HCT116 (cell line): ENCODE results near the gene HOXB9. TPM values are rescaled to one million over a fixed set of nuclear protein-coding genes. Genes with fewer than 3 reads are reported as not detected.

Experiments
- ATAC-seq: fragments of 200-7000 bp; cut with Tn5 transposase; 2 replicates; pipeline ENCODE4 v1.9.1; 2020; ENCODE audit warnings: mild to moderate bottlenecking, moderate library complexity
- BruUV-seq: library from RNA; stranded (reverse); fragments of 400-500 nt; replicated peaks from 2 replicates; lab custom pipeline; 2021; lab: Mats Ljungman, UMichigan
- CTCF ChIA-PET: fragments of 300-600 bp; sonication (Branson Sonifier 250); formaldehyde crosslinking; loops from one replicate; lab custom pipeline; 2021; ENCODE audit warnings: antibody characterized with exemption; lab: Charles Lee
- POLR2A ChIA-PET: fragments of 300-600, 350-600 bp; sonication (Branson Sonifier 250); formaldehyde crosslinking; loops from one replicate; lab custom pipeline; 2021; ENCODE audit warnings: antibody characterized with exemption; lab: Charles Lee
- RAD21 ChIA-PET, 2 experiments: fragments of 300-600 bp; sonication (Branson Sonifier 250); formaldehyde crosslinking; loops; one replicate each; lab custom pipeline; 2023; ENCODE audit warnings: low total read pairs in 2 of 2; ENCODE audit not compliant: uncharacterized antibody in 2 of 2, unreplicated experiment in 2 of 2, low non-redundant PET in 1 of 2; lab: Charles Lee
- DNase-seq: peaks from one replicate; pipeline ENCODE4 v3.0.0-alpha.2; 2010; ENCODE audit warnings: low read depth, low spot score
- H2AFZ ChIP-seq: fragments of 200-600 bp; shearing (Covaris generic), sonication (generic); 2 replicates; pipeline ENCODE4 v1.6.1; 2017; ENCODE audit warnings: low read depth, mixed run types, mixed read lengths, antibody characterized with exemption, low read length; ENCODE audit not compliant: poor library complexity, severe bottlenecking
- H3K27ac ChIP-seq: 2 replicates; pipeline ENCODE4 v1.5.1; 2012; ENCODE audit warnings: low read depth, low read length
- H3K27me3 ChIP-seq: fragments of 200-600 bp; sonication (generic); 2 replicates; pipeline ENCODE4 v1.6.1; 2016; ENCODE audit warnings: mixed run types, low read length, mixed read lengths; ENCODE audit not compliant: insufficient read depth
- H3K36me3 ChIP-seq, 2 experiments: fragments of 200-500 bp in 1 of 2; fragments of 200-600 bp in 1 of 2; sonication (Bioruptor generic) in 1 of 2; sonication (generic) in 1 of 2; 2 replicates each; pipeline versions ENCODE4 v1.5.1 to v1.6.1; 2014 to 2016; ENCODE audit warnings: low read length in 2 of 2, inconsistent platforms in 1 of 2, mixed read lengths in 1 of 2, mixed run types in 1 of 2; ENCODE audit not compliant: insufficient read depth in 2 of 2, control insufficient read depth in 1 of 2
- H3K4me1 ChIP-seq, 2 experiments: fragments of 200-600 bp in 1 of 2; sonication (generic) in 1 of 2; 2 replicates each; pipeline versions ENCODE4 v1.5.1 to v1.6.1; 2012 to 2017; ENCODE audit warnings: low read length in 2 of 2, inconsistent platforms in 1 of 2, mild to moderate bottlenecking in 1 of 2, mixed read lengths in 1 of 2, mixed run types in 1 of 2, moderate library complexity in 1 of 2; ENCODE audit not compliant: insufficient read depth in 2 of 2, control insufficient read depth in 1 of 2
- H3K4me2 ChIP-seq: fragments of 200-600 bp; sonication (generic); 2 replicates; pipeline ENCODE4 v1.6.1; 2017; ENCODE audit warnings: mixed run types, low read length, mixed read lengths
- H3K4me3 ChIP-seq, 2 experiments: fragments of 200-600 bp in 1 of 2; sonication (generic) in 1 of 2; replicated peaks in 1 of 2; 2 replicates each; pipeline ENCODE4 v1.5.1; 2011 to 2016; ENCODE audit warnings: low read length in 2 of 2, control low read depth in 1 of 2, low read depth in 1 of 2, mild to moderate bottlenecking in 1 of 2, mixed read lengths in 1 of 2, mixed run types in 1 of 2
- H3K79me2 ChIP-seq: fragments of 200-600 bp; sonication (generic); 2 replicates; pipeline ENCODE4 v1.6.1; 2017; ENCODE audit warnings: mild to moderate bottlenecking, mixed run types, low read length, moderate library complexity, mixed read lengths; ENCODE audit not compliant: insufficient read depth
- H3K9ac ChIP-seq: fragments of 200-600 bp; sonication (generic); 2 replicates; pipeline ENCODE4 v1.6.1; 2016; ENCODE audit warnings: low read length, mixed read lengths
- H3K9me2 ChIP-seq: fragments of 200-600 bp; sonication (generic), shearing (Covaris generic); 2 replicates; pipeline ENCODE4 v1.6.1; 2017; ENCODE audit warnings: mixed run types, mild to moderate bottlenecking, moderate library complexity; ENCODE audit not compliant: insufficient read depth
- H3K9me3 ChIP-seq, 2 experiments: fragments of 200-500 bp in 1 of 2; fragments of 200-600 bp in 1 of 2; sonication (Bioruptor generic) in 1 of 2; sonication (generic) in 1 of 2; 2 replicates each; pipeline ENCODE4 v1.6.1; 2014 to 2017; ENCODE audit warnings: low read length in 2 of 2, mixed read lengths in 2 of 2, inconsistent platforms in 1 of 2, low read depth in 1 of 2, mild to moderate bottlenecking in 1 of 2, mixed run types in 1 of 2, moderate library complexity in 1 of 2; ENCODE audit not compliant: control insufficient read depth in 1 of 2, insufficient read depth in 1 of 2
- H4K20me1 ChIP-seq: fragments of 200-600 bp; sonication (generic), shearing (Covaris generic); 2 replicates; pipeline ENCODE4 v1.6.1; 2017; ENCODE audit warnings: mixed run types, mild to moderate bottlenecking, moderate library complexity; ENCODE audit not compliant: insufficient read depth
- CEBPB ChIP-seq: IDR thresholded peaks from 2 replicates; pipeline ENCODE4 v1.6.1; 2012; ENCODE audit warnings: low read depth
- CTCF ChIP-seq, 3 experiments: fragments of 200-600 bp in 1 of 3; sonication (generic) in 1 of 3; IDR thresholded peaks in 2 of 3; conservative IDR thresholded peaks in 1 of 3; 2 replicates each; pipeline ENCODE4 v1.5.1; 2012 to 2017; ENCODE audit warnings: low read depth in 2 of 3, low read length in 2 of 3, antibody characterized with exemption in 1 of 3, borderline replicate concordance in 1 of 3, control low read depth in 1 of 3, mild to moderate bottlenecking in 1 of 3, mixed read lengths in 1 of 3, mixed run types in 1 of 3, moderate library complexity in 1 of 3; ENCODE audit not compliant: insufficient read depth in 1 of 3
- EGR1 ChIP-seq: IDR thresholded peaks from 2 replicates; pipeline ENCODE4 v1.6.1; 2012; ENCODE audit warnings: low read depth
- ELF1 ChIP-seq: IDR thresholded peaks from 2 replicates; pipeline ENCODE4 v1.6.1; 2012; ENCODE audit warnings: low read depth, borderline replicate concordance
- POLR2AphosphoS5 ChIP-seq: IDR thresholded peaks from 2 replicates; pipeline ENCODE4 v1.6.1; 2011; ENCODE audit warnings: mild to moderate bottlenecking, low read depth, low read length, moderate library complexity
- RAD21 ChIP-seq: IDR thresholded peaks from 2 replicates; pipeline ENCODE4 v1.6.1; 2012; ENCODE audit warnings: low read depth, mild to moderate bottlenecking
- SP1 ChIP-seq: IDR thresholded peaks from 2 replicates; pipeline ENCODE4 v1.6.1; 2012; ENCODE audit warnings: low read depth
- YY1 ChIP-seq: IDR thresholded peaks from 2 replicates; pipeline ENCODE4 v1.6.1; 2011; ENCODE audit warnings: low read length, low read depth, moderate library complexity, mild to moderate bottlenecking; ENCODE audit not compliant: insufficient replicate concordance; ENCODE audit errors: extremely low read depth
- intact Hi-C: fragments of 100-400 bp; cut with micrococcal nuclease; formaldehyde crosslinking; loops from 2 replicates; pipeline ENCODE4 v1.10.0; 2022
- total RNA-seq: library from RNA; stranded (reverse); gene quantifications from one replicate; pipeline ENCODE4 v1.2.1, GENCODE V29; 2021; ENCODE audit not compliant: unreplicated experiment

The HOXB9 gene
- total RNA-seq, 1 experiment from 2014 or later = 40.1 TPM

DNA sequence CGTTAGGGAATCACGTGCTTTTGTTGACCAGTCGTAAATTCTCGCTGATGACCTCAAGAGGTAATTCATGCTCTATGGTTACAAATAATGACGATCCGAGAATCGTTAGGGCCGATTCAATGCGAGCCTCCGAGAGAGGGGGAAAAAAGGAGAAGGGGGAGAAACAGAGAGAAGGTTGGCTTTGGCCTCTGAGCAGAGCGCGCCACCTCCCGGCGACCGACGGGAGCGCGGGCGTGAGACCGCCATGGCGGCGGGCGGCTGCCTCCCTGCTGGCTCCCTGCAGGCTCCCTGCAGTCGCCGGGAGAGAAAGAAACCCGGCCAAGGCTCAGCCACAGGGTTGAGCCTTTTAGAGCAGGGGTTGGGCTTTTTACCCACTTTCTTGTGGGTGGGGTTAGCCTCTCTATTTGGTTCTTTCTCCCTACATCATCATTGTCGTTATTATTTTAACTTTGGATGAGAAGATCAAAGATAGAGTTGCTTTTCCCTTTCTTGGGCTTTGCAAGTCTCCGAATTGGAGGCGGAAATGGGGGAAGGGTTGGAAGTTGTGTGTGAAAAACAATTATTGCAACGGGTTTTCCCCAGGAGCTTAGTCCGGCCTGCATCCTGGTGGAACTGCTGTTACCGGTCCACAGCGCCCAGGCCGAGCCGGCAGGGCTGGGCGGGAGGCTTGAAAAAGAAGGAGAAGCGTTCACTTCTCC is 32.2 kb downstream of the HOXB9 start:
- no peak overlapping the region for H3K4me2 ChIP-seq
- H3K79me2 ChIP-seq = peaks cover 72% of the 10 kb centered on the region
- no peak overlapping the region for H3K27ac ChIP-seq
- no peaks in the 10 kb centered on the region for H3K27me3 ChIP-seq
- H3K9ac ChIP-seq = no peak overlapping the region
- intact Hi-C loops = no loop called here
- peak; percentile 33 for ATAC-seq
- H3K36me3 ChIP-seq = peaks cover 24 to 30% of the 10 kb centered on the region in 2 experiments; a peak in 3 of 4 replicates
- ChIA-PET RAD21 (interaction anchor here (0.6 to 1.3 kb wide), 4 partner anchors 93 to 378 kb away, joined by 3 to 5 read pairs (median 4); no protein-coding TSS in a partner anchor), CTCF (interaction anchor here (1.3 to 2.2 kb wide), 2 partner anchors 258 to 331 kb away, joined by 5 to 9 read pairs; no protein-coding TSS in a partner anchor)
- H3K9me2 ChIP-seq = no peaks in the 10 kb centered on the region
- peaks cover 0 to 7% of the 10 kb centered on the region in 2 experiments; a peak in 2 of 4 replicates for H3K4me1 ChIP-seq
- H2AFZ ChIP-seq = no peak overlapping the region
- no peaks in the 10 kb centered on the region for H3K9me3 ChIP-seq
- no peaks in the 10 kb centered on the region for H4K20me1 ChIP-seq
- TF ChIP-seq CEBPB (no peak), YY1 (no peak), POLR2AphosphoS5 (no peak), CTCF (IDR thresholded peaks at IDR 0.05 in 2 of 3, conservative IDR thresholded peaks at IDR 0.05 in 1 of 3; ENCODE audit: borderline replicate concordance in 1 of 3, insufficient read depth in 1 of 3, low read depth in 2 of 3, low read length in 2 of 3) (peak in 2 of 3 experiments; percentile 33 to 39; a peak in 4 of 6 replicates), SP1 (no peak), RAD21 (peak; percentile 41), ELF1 (no peak), EGR1 (no peak)
- TF ChIP-seq, all 23 proteins: peak for 2
- no peak for DNase-seq
- no TSS peak for BruUV-seq
- H3K4me3 ChIP-seq = no peak overlapping the region
- POLR2A ChIA-PET = no interaction called here
